HUDEP-2 (cell line): Measurements from ENCODE around the gene TCP11.
"Not testable (repeated sequence)": the region's sequence is repeated elsewhere in the genome, so short reads cannot be mapped to it uniquely, and the experiment has no call there.

Experiments used
- DNase-seq, 76 experiments: peaks; one replicate each; lab custom pipeline; 2025; ENCODE audit not compliant: unreplicated experiment in 76 of 76; lab: John Stamatoyannopoulos, UW

TCP11 gene

GRCh38 chr6:35148167-35148741 is 7.1 kb upstream of the TCP11 start:
- peak in 1 of 76 experiments; percentile 17 for DNase-seq

- DNase-seq: no peak
These were observed 6.3 kb upstream of the TCP11 start for GRCh38 chr6:35147486-35147885.

- no peak for DNase-seq
These were observed 5.9 kb upstream of the TCP11 start for GRCh38 chr6:35147026-35147425.

- peak in 43 of 76 experiments; percentile 5 to 60 (median 36) for DNase-seq
These were observed 5.3 kb upstream of the TCP11 start for GRCh38 chr6:35146453-35146852.

- no peak for DNase-seq
These were observed 4.6 kb upstream of the TCP11 start for GRCh38 chr6:35145757-35146156.

- DNase-seq: no peak
These were observed 1.7 kb upstream of the TCP11 start for GRCh38 chr6:35142588-35143569.

GRCh38 chr6:35140639-35141006 is 516 bp downstream of the TCP11 start:
- DNase-seq: no peak

GRCh38 chr6:35139924-35140638 is 1.1 kb downstream of the TCP11 start:
- peak in 50 of 76 experiments; percentile 5 to 72 (median 42) for DNase-seq

GRCh38 chr6:35139470-35139869 is 1.7 kb downstream of the TCP11 start:
- DNase-seq: no peak

- DNase-seq: not testable (repeated sequence)
These were observed 2.9 kb downstream of the TCP11 start for GRCh38 chr6:35138191-35138590.

GRCh38 chr6:35136185-35136584 is 5.0 kb downstream of the TCP11 start:
- no peak for DNase-seq

GRCh38 chr6:35128496-35128895 is 12.6 kb downstream of the TCP11 start:
- no peak for DNase-seq

- DNase-seq: no peak
These were observed 13.1 kb downstream of the TCP11 start for GRCh38 chr6:35128042-35128441.

- no peak for DNase-seq
These were observed 16.8 kb downstream of the TCP11 start for GRCh38 chr6:35124356-35124755.

GRCh38 chr6:35120746-35121145 is 20.4 kb downstream of the TCP11 start:
- DNase-seq: no peak

- DNase-seq: no peak
These were observed 32.7 kb downstream of the TCP11 start for GRCh38 chr6:35108309-35108885.

- peak in 6 of 76 experiments; percentile 15 to 48 (median 26) for DNase-seq
These were observed 33.4 kb downstream of the TCP11 start for GRCh38 chr6:35107761-35108160.

GRCh38 chr6:35107208-35107607 is 33.9 kb downstream of the TCP11 start:
- not testable (repeated sequence) for DNase-seq

GRCh38 chr6:35106061-35106460 is 35.1 kb downstream of the TCP11 start:
- DNase-seq: not testable (repeated sequence)

GRCh38 chr6:35105078-35105477 is 36.1 kb downstream of the TCP11 start:
- no peak for DNase-seq

- no peak for DNase-seq
These were observed 42.0 kb downstream of the TCP11 start for GRCh38 chr6:35099116-35099515.
